ENCODE measurements around the gene SDHAF2. TPM values are rescaled to one million over a fixed set of nuclear protein-coding genes. Genes with fewer than 3 reads are reported as not detected.

Gene SDHAF2
- total and polyA plus RNA-seq, 11 donors, result 25.7 to 124 (median 34.5) TPM

DNA sequence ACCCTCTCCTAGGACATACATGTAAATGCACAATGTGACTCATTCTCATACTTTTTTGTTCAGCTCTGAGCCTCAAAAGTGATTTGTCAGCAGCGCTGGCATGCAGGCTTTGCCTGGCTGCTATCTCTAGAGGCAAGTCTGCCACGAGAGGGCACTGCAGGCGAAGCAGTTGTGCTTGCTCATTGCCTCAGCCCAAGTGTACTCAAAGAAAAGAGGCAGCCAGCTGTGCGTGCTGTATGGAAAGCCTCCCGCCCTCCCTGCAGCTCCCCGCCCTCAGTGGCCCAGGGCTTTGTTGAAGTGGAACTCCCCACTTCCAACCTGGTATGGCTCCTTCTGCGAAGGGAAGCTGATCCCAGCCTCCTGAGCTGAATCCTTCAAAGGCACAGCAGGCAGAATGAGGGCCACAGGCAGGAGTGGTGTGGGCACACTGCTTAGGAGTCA is 16.3 kb downstream of the SDHAF2 start:
- ATAC-seq (peak; percentile 57 to 85 (median 82)), DNase-seq (peak; percentile 83 to 95 (median 91))
- peaks cover 7 to 41% (median 23%) of the 10 kb centered on the region in 12 donors for H3K4me1 ChIP-seq
- intact Hi-C loops (cut with DNase I), result loop anchor here in 7 of 10 donors (1.0 to 10.0 kb wide), 12 partner anchors 69 to 193 kb away; no protein-coding TSS in a partner anchor
- peaks cover 0 to 92% (median 53%) of the 10 kb centered on the region in 9 donors for H3K36me3 ChIP-seq
- no peak for TF ChIP-seq POLR2A (IDR thresholded peaks at IDR 0.05)
- TF ChIP-seq, protein P1, sequence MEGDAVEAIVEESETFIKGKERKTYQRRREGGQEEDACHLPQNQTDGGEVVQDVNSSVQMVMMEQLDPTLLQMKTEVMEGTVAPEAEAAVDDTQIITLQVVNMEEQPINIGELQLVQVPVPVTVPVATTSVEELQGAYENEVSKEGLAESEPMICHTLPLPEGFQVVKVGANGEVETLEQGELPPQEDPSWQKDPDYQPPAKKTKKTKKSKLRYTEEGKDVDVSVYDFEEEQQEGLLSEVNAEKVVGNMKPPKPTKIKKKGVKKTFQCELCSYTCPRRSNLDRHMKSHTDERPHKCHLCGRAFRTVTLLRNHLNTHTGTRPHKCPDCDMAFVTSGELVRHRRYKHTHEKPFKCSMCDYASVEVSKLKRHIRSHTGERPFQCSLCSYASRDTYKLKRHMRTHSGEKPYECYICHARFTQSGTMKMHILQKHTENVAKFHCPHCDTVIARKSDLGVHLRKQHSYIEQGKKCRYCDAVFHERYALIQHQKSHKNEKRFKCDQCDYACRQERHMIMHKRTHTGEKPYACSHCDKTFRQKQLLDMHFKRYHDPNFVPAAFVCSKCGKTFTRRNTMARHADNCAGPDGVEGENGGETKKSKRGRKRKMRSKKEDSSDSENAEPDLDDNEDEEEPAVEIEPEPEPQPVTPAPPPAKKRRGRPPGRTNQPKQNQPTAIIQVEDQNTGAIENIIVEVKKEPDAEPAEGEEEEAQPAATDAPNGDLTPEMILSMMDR (IDR thresholded peaks at IDR 0.05), result peak; percentile 64 to 94 (median 81)
- H3K27ac ChIP-seq, result peak overlapping the region in 11 of 12 donors; percentile 3 to 90 (median 78)
- no peak overlapping the region for H3K4me3 ChIP-seq
- H3K9me3 ChIP-seq, result no peaks in the 10 kb centered on the region
- 14 to 31% (median 21%) methylated on average over 7 of the region's 7 CpGs for WGBS, 4 donors
- H3K27me3 ChIP-seq, result no peaks in the 10 kb centered on the region

DNA sequence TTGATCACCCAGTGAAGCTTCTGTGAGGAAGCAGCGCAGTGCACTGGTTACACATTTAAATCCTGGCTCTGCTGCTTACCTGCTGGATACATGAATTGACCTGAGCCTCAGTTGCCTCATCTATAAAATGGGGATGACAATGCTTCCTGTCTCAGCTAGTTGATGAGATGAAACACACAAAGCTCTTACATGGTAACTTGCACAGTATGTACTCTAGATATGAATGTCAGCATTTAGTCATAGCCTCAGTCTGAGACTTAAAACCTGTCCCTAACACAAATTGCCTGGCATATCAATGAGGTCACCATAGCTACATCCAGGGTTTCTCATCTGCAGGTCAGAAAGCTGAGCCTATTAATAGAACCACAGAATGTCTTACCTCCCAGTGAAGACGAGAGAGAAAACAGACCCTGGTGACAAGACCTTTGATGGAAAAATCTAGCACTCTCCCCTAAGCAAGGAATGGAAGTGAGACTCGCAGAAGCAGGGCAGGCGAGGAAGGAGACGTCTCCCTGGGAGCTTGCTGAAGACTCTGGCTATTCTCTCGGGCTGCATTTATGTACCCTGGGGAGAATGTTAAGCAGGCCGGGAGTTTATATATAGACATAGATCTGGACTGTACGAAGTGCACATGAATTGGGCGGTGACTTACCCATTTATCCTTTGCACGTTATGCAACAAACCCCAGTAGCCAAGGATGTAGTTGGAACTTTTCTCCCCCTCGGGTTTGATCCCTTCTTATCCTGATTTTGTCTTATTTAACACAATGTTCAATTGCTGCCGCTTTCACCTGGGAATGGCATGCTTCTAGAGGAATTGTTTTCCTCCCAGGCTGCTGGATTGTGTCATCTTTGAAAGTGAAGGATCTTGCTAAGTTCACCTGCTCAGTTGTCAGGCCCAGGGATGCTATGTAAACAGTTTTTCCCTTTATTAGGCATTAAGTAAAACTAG is 18.0 kb downstream of the SDHAF2 start:
- intact Hi-C loops (cut with DNase I), result loop anchor here in 7 of 10 donors (2.0 to 10.0 kb wide), 10 partner anchors 67 to 191 kb away; no protein-coding TSS in a partner anchor
- Histone ChIP-seq H3K36me3 (peaks cover 0 to 90% (median 48%) of the 10 kb centered on the region in 9 donors), H3K9me3 (no peaks in the 10 kb centered on the region), H3K4me3 (no peak overlapping the region), H3K27me3 (no peaks in the 10 kb centered on the region), H3K27ac (peak overlapping the region; percentile 62 to 90 (median 78)), H3K4me1 (peaks cover 7 to 41% (median 23%) of the 10 kb centered on the region in 12 donors)
- TF ChIP-seq POLR2A (IDR thresholded peaks at IDR 0.05), result no peak
- TF ChIP-seq, protein P1 (IDR thresholded peaks at IDR 0.05), result no peak
- 41 to 54% (median 51%) methylated on average over 12 of the region's 12 CpGs for WGBS, 4 donors
- ATAC-seq, result peak; percentile 75 to 80 (median 77)
- peak in 1 of 5 donors; percentile 26 for DNase-seq

- WGBS, 4 donors, result 38 to 58% (median 49%) methylated on average over 5 to 7 of the region's 7 CpGs
- H3K27me3 ChIP-seq, result no peaks in the 10 kb centered on the region
- no peaks in the 10 kb centered on the region for H3K9me3 ChIP-seq
- peaks cover 0 to 90% (median 43%) of the 10 kb centered on the region in 9 donors for H3K36me3 ChIP-seq
- H3K4me3 ChIP-seq, result no peak overlapping the region
- intact Hi-C loops (cut with DNase I), result loop anchor here in 5 of 10 donors (5.0 to 10.0 kb wide), 6 partner anchors 66 to 189 kb away; no protein-coding TSS in a partner anchor
- ATAC-seq, result no peak
- peak overlapping the region; percentile 62 to 90 (median 78) for H3K27ac ChIP-seq
- peaks cover 7 to 43% (median 23%) of the 10 kb centered on the region in 12 donors for H3K4me1 ChIP-seq
- DNase-seq, result no peak
- TF ChIP-seq, protein P1 (IDR thresholded peaks at IDR 0.05), result no peak
- TF ChIP-seq POLR2A (IDR thresholded peaks at IDR 0.05), result no peak
Measured at GRCh38 chr11:61448552-61448927, 18.6 kb downstream of the SDHAF2 start.

DNA sequence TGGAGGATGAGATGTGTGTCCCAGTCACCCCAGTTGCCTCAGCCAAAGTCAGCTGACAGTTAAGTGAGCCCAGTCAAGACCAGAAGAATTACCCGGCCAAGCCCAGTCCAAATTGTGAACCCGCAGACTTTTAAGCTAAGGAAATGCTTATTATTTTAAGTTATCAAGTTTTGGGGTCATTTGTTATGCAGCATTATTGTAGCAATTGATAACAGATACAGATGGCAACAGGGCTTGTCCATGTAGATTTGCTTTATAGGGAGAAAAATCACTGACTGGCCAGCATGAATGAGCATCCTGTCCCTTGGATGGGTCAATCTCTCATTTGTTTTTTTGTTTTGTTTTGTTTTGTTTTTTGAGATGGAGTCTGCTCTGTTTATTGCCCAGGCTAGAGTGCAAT is 22.9 kb downstream of the SDHAF2 start:
- intact Hi-C loops (cut with DNase I), result loop anchor here in 1 of 10 donors (10.0 kb wide), 1 partner anchor 62 kb away; no protein-coding TSS in a partner anchor
- H3K36me3 ChIP-seq, result peaks cover 0 to 67% (median 11%) of the 10 kb centered on the region in 9 donors
- 94 to 100% (median 98%) methylated on average over 2 of the region's 2 CpGs for WGBS, 4 donors

More for the DNA sequence above, 22.9 kb downstream of the SDHAF2 start:
- no peak overlapping the region for H3K4me3 ChIP-seq
- DNase-seq (no peak), ATAC-seq (no peak)
- peaks cover 3 to 33% (median 13%) of the 10 kb centered on the region in 12 donors for H3K4me1 ChIP-seq
- H3K27ac ChIP-seq, result no peak overlapping the region
- H3K9me3 ChIP-seq, result no peaks in the 10 kb centered on the region
- TF ChIP-seq, protein P1 (IDR thresholded peaks at IDR 0.05), result no peak
- TF ChIP-seq POLR2A (IDR thresholded peaks at IDR 0.05), result no peak
- H3K27me3 ChIP-seq, result no peaks in the 10 kb centered on the region

Data from heart left ventricle (tissue), 16 donors.